Smooth muscle cell of bladder (primary cell): ENCODE data around the gene SYNRG. TPM values are rescaled to one million over a fixed set of nuclear protein-coding genes. Genes with fewer than 3 reads are reported as not detected.

Source experiments
- total RNA-seq: library from RNA; depleted of rRNA; stranded (reverse); fragments of >200 nt; gene quantifications from 2 replicates; pipeline ENCODE4 v1.2.3, GENCODE V29; 2014

The SYNRG gene
- 9.1 and 11.1 TPM in 2 replicates for total RNA-seq

GRCh38 chr17:37609170-37610040, at the start of gene SYNRG:
Gene SYNRG, minus strand, starts transcription at chr17:37609418. Its CDS starts 63 bp downstream, at chr17:37609355.

GRCh38 chr17:37643118-37643766, 34.0 kb upstream of the SYNRG start, which contains the start of gene DDX52:
Gene DDX52, minus strand, starts transcription at chr17:37643446. Its CDS starts 26 bp downstream, at chr17:37643420.

GRCh38 chr17:37489197-37490001, 119.8 kb downstream of the SYNRG start, which contains the start of gene DUSP14:
Gene DUSP14, plus strand, starts transcription at chr17:37489891. Its CDS starts 22,382 bp downstream, at chr17:37512273.

Other genes starting within 250 kb of the SYNRG start
- not detected in 2 replicates for gene C17orf78, start 233.4 kb downstream of the SYNRG start, total RNA-seq
- 42.1 and 45.9 TPM in 2 replicates for gene ACACA, start 202.6 kb downstream of the SYNRG start, total RNA-seq
- gene TADA2A, start 202.5 kb downstream of the SYNRG start, total RNA-seq, result 16.8 and 18.7 TPM in 2 replicates
- 42.6 and 46.8 TPM in 2 replicates for gene DUSP14, start 119.5 kb downstream of the SYNRG start, total RNA-seq
- 12.7 and 17.4 TPM in 2 replicates for gene DDX52, start 34.0 kb upstream of the SYNRG start, total RNA-seq
- under 0.01 TPM in 1 of 2 replicates, not detected in the other for gene HNF1B, start 135.6 kb upstream of the SYNRG start, total RNA-seq